ENCODE measurements around the gene KDM3A. TPM values are rescaled to one million over a fixed set of nuclear protein-coding genes. Genes with fewer than 3 reads are reported as not detected.

Gene KDM3A
- total RNA-seq, 4 donors from 2014 or later, result 45.7 to 57.7 (median 51.5) TPM

DNA sequence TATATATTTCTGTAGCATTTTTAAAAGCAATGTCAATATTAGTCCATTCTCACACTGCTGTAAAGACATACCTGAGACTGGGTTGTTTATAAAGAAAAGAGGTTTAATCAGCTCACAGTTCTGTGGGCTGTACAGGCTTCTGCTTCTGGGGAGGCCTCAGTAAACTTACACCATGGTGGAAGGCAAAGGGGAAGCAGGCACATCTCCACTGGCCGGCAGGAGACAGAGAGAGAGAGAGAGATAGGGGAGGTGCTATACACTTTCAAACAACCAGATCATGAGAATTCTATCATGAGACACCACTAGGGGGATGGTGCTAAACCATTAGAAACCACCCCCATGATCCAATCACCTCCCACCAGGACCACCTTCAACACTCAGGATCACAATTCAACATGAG, 79.0 kb downstream of the KDM3A start:
- TF ChIP-seq, protein P1, sequence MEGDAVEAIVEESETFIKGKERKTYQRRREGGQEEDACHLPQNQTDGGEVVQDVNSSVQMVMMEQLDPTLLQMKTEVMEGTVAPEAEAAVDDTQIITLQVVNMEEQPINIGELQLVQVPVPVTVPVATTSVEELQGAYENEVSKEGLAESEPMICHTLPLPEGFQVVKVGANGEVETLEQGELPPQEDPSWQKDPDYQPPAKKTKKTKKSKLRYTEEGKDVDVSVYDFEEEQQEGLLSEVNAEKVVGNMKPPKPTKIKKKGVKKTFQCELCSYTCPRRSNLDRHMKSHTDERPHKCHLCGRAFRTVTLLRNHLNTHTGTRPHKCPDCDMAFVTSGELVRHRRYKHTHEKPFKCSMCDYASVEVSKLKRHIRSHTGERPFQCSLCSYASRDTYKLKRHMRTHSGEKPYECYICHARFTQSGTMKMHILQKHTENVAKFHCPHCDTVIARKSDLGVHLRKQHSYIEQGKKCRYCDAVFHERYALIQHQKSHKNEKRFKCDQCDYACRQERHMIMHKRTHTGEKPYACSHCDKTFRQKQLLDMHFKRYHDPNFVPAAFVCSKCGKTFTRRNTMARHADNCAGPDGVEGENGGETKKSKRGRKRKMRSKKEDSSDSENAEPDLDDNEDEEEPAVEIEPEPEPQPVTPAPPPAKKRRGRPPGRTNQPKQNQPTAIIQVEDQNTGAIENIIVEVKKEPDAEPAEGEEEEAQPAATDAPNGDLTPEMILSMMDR (IDR thresholded peaks at IDR 0.05; ENCODE audit: low read depth), result no peak

DNA sequence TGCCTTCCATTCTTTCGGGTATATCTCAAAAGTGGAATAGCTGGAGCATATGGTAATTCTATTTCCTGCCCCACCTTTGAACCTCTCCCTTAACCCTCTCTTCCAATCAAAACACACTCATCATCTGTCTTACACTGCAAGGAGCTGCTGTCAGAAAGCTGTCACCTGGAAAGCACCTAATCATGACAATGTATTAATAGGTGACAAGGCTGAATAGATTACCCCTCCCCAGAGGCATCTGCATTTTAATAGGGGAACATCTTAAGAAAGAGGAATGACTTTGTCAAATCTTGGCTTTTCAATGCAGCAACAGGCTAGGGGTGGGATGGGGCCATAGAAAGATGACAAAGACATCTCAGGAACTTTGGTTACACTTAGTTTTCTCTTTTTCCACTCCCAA, 80.8 kb downstream of the KDM3A start:
- TF ChIP-seq, protein P1 (IDR thresholded peaks at IDR 0.05; ENCODE audit: low read depth), result no peak

DNA sequence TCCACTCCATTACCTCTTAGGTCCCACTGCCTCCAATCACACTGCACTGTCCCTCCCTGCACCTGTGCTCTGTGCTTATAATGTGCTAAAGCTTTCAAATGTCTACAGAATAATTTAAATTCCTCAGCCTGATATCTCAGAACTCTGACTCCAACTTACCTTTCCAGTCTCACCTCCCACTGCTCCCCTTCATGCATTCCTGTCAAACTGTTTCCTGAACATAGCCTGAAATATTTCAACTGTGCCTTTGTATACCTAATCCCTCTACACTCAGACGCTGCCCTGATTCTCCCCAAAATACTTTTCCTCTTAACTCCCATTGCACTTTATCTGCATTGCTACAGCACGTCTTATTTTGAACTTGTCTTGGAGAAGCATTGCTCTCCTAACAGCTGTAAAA, 81.5 kb downstream of the KDM3A start:
- TF ChIP-seq, protein P1 (IDR thresholded peaks at IDR 0.05; ENCODE audit: low read depth), result no peak

DNA sequence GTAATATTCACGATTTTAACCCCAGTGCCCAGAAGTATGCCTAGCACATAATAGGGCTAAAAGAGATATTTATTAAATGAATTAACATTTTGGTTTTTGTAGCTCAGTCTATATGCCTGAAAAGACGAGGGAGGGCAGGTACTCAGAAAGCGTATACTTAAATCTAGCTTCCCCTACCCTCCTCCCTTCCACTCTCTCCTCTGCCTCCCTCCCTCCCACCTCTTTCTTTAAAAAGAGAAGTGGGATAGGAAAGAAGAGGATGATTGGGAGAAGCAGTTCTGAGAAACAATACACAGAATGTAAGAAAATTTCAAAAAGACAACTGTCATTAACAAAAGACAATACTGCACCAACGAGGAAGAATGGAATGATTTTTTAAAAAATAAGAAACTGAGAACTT, 82.3 kb downstream of the KDM3A start:
- TF ChIP-seq, protein P1 (IDR thresholded peaks at IDR 0.05; ENCODE audit: low read depth), result no peak

DNA sequence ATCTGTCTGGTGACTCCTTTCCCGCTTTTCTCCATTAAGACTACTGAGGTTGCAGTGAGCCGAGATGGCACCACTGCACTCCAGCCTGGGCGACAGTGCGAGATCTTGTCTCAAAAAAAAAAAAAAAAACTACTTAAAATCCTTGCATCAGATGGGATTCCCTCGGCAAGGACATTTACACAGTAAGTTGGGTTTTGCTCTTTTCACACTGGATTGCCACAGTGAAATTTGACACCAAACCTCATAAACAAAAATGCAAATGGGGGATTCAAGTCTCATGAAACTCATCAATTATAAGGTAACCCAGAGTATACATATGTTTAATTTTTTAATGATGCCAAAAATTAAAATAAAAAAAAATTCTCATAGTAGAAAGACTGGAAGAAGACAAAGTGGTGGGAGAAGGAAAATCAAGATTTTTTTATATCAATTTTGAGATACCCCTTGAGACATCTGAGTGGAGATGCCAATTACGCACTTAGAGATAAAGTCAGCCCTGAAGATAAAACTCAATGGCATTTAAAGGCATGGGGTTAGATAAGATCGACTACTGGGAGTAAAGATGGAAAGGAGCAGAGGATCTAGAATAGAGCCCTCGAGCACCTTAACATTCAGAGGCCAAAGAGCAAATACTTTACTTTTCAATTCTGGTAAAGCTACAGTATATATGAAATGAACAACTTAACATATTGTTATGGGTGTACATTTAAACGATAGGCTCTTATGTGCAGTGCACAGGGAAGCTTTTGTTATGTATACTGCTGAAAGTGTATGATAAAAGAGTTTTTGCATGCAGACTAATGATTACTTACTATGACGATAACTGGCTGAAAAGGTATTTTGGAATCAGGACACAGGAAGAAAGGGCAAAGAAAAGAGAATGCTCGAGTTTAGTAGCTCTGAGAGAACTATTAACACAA, 84.5 kb downstream of the KDM3A start:
- TF ChIP-seq, protein P1 (IDR thresholded peaks at IDR 0.05; ENCODE audit: low read depth), result no peak

DNA sequence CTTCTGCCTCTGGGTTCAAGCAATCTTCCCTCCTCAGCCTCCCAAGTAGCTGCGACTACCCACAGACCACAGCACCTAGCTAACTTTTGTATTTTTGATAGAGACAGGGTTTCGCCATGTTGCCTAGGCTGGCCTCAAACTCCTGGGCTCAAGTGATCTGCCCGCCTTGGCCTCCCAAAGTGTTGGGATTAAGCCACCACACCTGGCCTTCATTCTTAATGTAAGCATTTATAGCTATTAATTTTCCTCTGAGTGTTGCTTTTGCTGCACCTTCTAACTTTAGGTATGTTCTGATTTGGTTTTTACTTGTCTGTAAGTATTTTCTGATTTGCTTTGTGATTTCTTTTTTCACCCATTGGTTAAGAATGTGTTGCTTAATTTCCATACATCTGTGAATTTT, 92.4 kb downstream of the KDM3A start:
- TF ChIP-seq, protein P1 (IDR thresholded peaks at IDR 0.05; ENCODE audit: low read depth), result no peak

DNA sequence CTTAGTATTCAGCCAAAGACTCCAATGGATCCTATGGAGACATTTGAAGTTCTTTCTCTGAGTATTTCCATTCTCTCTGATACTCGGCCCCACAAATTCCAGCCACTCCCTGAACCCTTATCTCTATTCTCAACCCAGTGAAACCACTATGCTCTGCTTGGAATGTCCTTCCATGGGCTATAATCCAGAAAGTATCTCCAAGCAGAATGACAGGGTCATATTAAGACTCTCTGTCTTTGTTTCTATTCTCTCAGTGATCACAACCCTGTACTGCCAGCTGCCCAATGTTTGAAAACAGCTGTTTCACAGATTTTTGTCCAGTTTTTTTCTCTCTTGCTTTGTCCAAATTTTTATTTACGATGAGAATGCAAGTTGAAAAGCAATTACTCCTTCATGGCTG, 100.2 kb downstream of the KDM3A start:
- TF ChIP-seq, protein P1 (IDR thresholded peaks at IDR 0.05; ENCODE audit: low read depth), result no peak

Small RNA genes within 50 kb of the gene (small RNA-seq; reads per million reads assigned to genes)
- gene RNU6-640P, result not detected

Other genes with a start within 250 kb of the KDM3A start
- gene IMMT, start 245.9 kb upstream of the KDM3A start, total RNA-seq, result 10 to 100 TPM; 46.9 to 59.7 (median 56.1) TPM
- gene MRPL35, start 241.9 kb upstream of the KDM3A start, total RNA-seq, result 10 to 100 TPM; 15.8 to 30.7 (median 25.5) TPM
- 1 to 10 TPM in 1 of 4 donors, under 1 TPM in 3; 0.17 to 1.1 (median 0.46) TPM for gene REEP1, start 103.7 kb upstream of the KDM3A start, total RNA-seq
- gene CHMP3, start 122.1 kb downstream of the KDM3A start, total RNA-seq, result 100 to 1,000 TPM; 103 to 228 (median 130) TPM
- gene RNF103, start 182.5 kb downstream of the KDM3A start, total RNA-seq, result 10 to 100 TPM; 29.6 to 32.6 (median 31.5) TPM

All from subcutaneous adipose tissue (tissue), 4 donors.